ENCODE data around the gene TIGD3.
"Not testable (repeated sequence)": the region's sequence is repeated elsewhere in the genome, so short reads cannot be mapped to it uniquely, and the experiment has no call there.

The TIGD3 gene

GRCh38 chr11:65321828-65322485 is 32.6 kb upstream of the TIGD3 start:
- in situ Hi-C loops (cut with HindIII; ENCODE audit: low sequenced_read_pairs) = loop anchor here (5.0 kb wide), 1 partner anchor 45 kb away; no protein-coding TSS in a partner anchor

- in situ Hi-C loops (cut with HindIII; ENCODE audit: low sequenced_read_pairs) = loop anchor here (5.0 kb wide), 1 partner anchor 47 kb away; no protein-coding TSS in a partner anchor
Observed at GRCh38 chr11:65323813-65324212, 30.7 kb upstream of the TIGD3 start.

- in situ Hi-C loops (cut with HindIII; ENCODE audit: low sequenced_read_pairs) = no loop called here
Observed at GRCh38 chr11:65325435-65325834, 29.1 kb upstream of the TIGD3 start.

- in situ Hi-C loops (cut with HindIII; ENCODE audit: low sequenced_read_pairs) = no loop called here
Observed at GRCh38 chr11:65327021-65327420, 27.5 kb upstream of the TIGD3 start.

GRCh38 chr11:65329478-65329877 is 25.1 kb upstream of the TIGD3 start:
- in situ Hi-C loops (cut with HindIII; ENCODE audit: low sequenced_read_pairs) = no loop called here

- in situ Hi-C loops (cut with HindIII; ENCODE audit: low sequenced_read_pairs) = no loop called here
Observed at GRCh38 chr11:65329944-65330403, 24.6 kb upstream of the TIGD3 start.

- in situ Hi-C loops (cut with HindIII; ENCODE audit: low sequenced_read_pairs) = no loop called here
Observed at GRCh38 chr11:65330544-65330943, 24.0 kb upstream of the TIGD3 start.

GRCh38 chr11:65332591-65332990 is 22.0 kb upstream of the TIGD3 start:
- in situ Hi-C loops (cut with HindIII; ENCODE audit: low sequenced_read_pairs) = not testable (repeated sequence)

GRCh38 chr11:65334696-65335295 is 19.8 kb upstream of the TIGD3 start:
- in situ Hi-C loops (cut with HindIII; ENCODE audit: low sequenced_read_pairs) = no loop called here

GRCh38 chr11:65338676-65339075 is 15.9 kb upstream of the TIGD3 start:
- in situ Hi-C loops (cut with HindIII; ENCODE audit: low sequenced_read_pairs) = no loop called here

GRCh38 chr11:65340226-65340625 is 14.3 kb upstream of the TIGD3 start:
- in situ Hi-C loops (cut with HindIII; ENCODE audit: low sequenced_read_pairs) = no loop called here

GRCh38 chr11:65341856-65342255 is 12.7 kb upstream of the TIGD3 start:
- in situ Hi-C loops (cut with HindIII; ENCODE audit: low sequenced_read_pairs) = no loop called here

- in situ Hi-C loops (cut with HindIII; ENCODE audit: low sequenced_read_pairs) = loop anchor here (5.0 kb wide), 2 partner anchors 74 to 146 kb away; partner anchors contain the start of gene MALAT1
Observed at GRCh38 chr11:65351511-65351910, 3.0 kb upstream of the TIGD3 start.

GRCh38 chr11:65352783-65353182 is 1.8 kb upstream of the TIGD3 start:
- in situ Hi-C loops (cut with HindIII; ENCODE audit: low sequenced_read_pairs) = loop anchor here (5.0 kb wide), 2 partner anchors 75 to 145 kb away; partner anchors contain the start of gene MALAT1

- in situ Hi-C loops (cut with HindIII; ENCODE audit: low sequenced_read_pairs) = loop anchor here (5.0 kb wide), 2 partner anchors 76 to 144 kb away; partner anchors contain the start of gene MALAT1
Observed at GRCh38 chr11:65353376-65353775, 1.2 kb upstream of the TIGD3 start.

GRCh38 chr11:65353900-65354264 is 669 bp upstream of the TIGD3 start:
- in situ Hi-C loops (cut with HindIII; ENCODE audit: low sequenced_read_pairs) = loop anchor here (5.0 kb wide), 2 partner anchors 77 to 143 kb away; partner anchors contain the start of gene MALAT1

- in situ Hi-C loops (cut with HindIII; ENCODE audit: low sequenced_read_pairs) = no loop called here
Observed at GRCh38 chr11:65355013-65355775, 643 bp downstream of the TIGD3 start.

GRCh38 chr11:65355776-65356393 is 1.3 kb downstream of the TIGD3 start:
- in situ Hi-C loops (cut with HindIII; ENCODE audit: low sequenced_read_pairs) = no loop called here

- in situ Hi-C loops (cut with HindIII; ENCODE audit: low sequenced_read_pairs) = no loop called here
Observed at GRCh38 chr11:65356394-65356972, 1.9 kb downstream of the TIGD3 start.

- in situ Hi-C loops (cut with HindIII; ENCODE audit: low sequenced_read_pairs) = no loop called here
Observed at GRCh38 chr11:65357856-65358356, 3.4 kb downstream of the TIGD3 start.
